Endothelial cell of umbilical vein (primary cell): ENCODE results near the gene CA11.

Experiments
- CTCF ChIP-seq, 2 donors: IDR thresholded peaks; 1 replicate in 1 of 2; 2 replicates in 1 of 2; pipeline ENCODE4 v1.5.1; 2011; ENCODE audit warnings: low read length in 2 of 2, mild to moderate bottlenecking in 2 of 2, moderate library complexity in 2 of 2, control low read depth in 1 of 2, inconsistent platforms in 1 of 2, low read depth in 1 of 2; ENCODE audit not compliant: insufficient read depth in 1 of 2; ENCODE audit errors: extremely low read depth in 1 of 2
- FOS ChIP-seq: IDR thresholded peaks from 2 replicates; pipeline ENCODE4 v1.6.1; 2011; ENCODE audit warnings: mild to moderate bottlenecking, low read length, moderate library complexity, borderline replicate concordance; ENCODE audit not compliant: insufficient read depth
- GATA2 ChIP-seq: IDR thresholded peaks from 2 replicates; pipeline ENCODE4 v1.7.0; 2011; ENCODE audit warnings: low read depth, mild to moderate bottlenecking, moderate library complexity, mixed read lengths, low read length; ENCODE audit not compliant: insufficient read length, insufficient read depth
- MAX ChIP-seq: IDR thresholded peaks from 2 replicates; pipeline ENCODE4 v1.6.1; 2011; ENCODE audit not compliant: insufficient read depth, insufficient read length
- MYC ChIP-seq: IDR thresholded peaks from one replicate; pipeline ENCODE4 v1.6.1; 2011; ENCODE audit warnings: mild to moderate bottlenecking, low read depth, low read length
- POLR2A ChIP-seq: IDR thresholded peaks from 2 replicates; pipeline ENCODE4 v1.6.1; 2012; ENCODE audit warnings: low read depth, mild to moderate bottlenecking, control low read depth, low read length
- POLR2AphosphoS5 ChIP-seq: IDR thresholded peaks from 2 replicates; pipeline ENCODE4 v1.6.1; 2012; ENCODE audit warnings: low read depth, mild to moderate bottlenecking, control low read depth, low read length, moderate library complexity; ENCODE audit not compliant: insufficient read depth

GRCh38 chr19:48641850-48642249 lies 4.1 kb downstream of the CA11 start:
- TF ChIP-seq CTCF (IDR thresholded peaks at IDR 0.05; ENCODE audit: extremely low read depth in 1 of 2, insufficient read depth in 1 of 2, low read depth in 1 of 2, low read length in 2 of 2) (no peak), POLR2A (no peak), MAX (no peak), MYC (no peak), FOS (no peak), POLR2AphosphoS5 (no peak), GATA2 (no peak)
